H1 (cell line): ENCODE data around the gene CREBBP.

Experiments used
- EZH2 ChIP-seq: fragments of 200-600 bp; sonication (generic); IDR thresholded peaks from 2 replicates; pipeline ENCODE4 v1.7.1; 2012; ENCODE audit warnings: low read depth, mild to moderate bottlenecking, moderate library complexity, low read length, inconsistent platforms; ENCODE audit not compliant: severe bottlenecking
- FOSL1 ChIP-seq: IDR thresholded peaks from 2 replicates; pipeline ENCODE4 v1.6.1; 2011; ENCODE audit warnings: mild to moderate bottlenecking, low read depth, low read length, moderate library complexity; ENCODE audit not compliant: insufficient read depth
- GTF2F1 ChIP-seq: IDR thresholded peaks from 2 replicates; pipeline ENCODE4 v1.6.1; 2012; ENCODE audit warnings: low read depth, low read length, improper control_type of control experiment, borderline replicate concordance
- JUN ChIP-seq: IDR thresholded peaks from 2 replicates; pipeline ENCODE4 v1.6.1; 2011; ENCODE audit warnings: low read depth, mild to moderate bottlenecking, improper control_type of control experiment, low read length
- KDM5A ChIP-seq: fragments of 200-600 bp; IDR thresholded peaks from 2 replicates; pipeline ENCODE4 v1.7.1; 2012; ENCODE audit warnings: mild to moderate bottlenecking, low read length, inconsistent platforms, mixed read lengths
- MAFK ChIP-seq: IDR thresholded peaks from 2 replicates; pipeline ENCODE4 v1.6.1; 2012; ENCODE audit warnings: low read depth, mild to moderate bottlenecking, improper control_type of control experiment, low read length
- POLR2AphosphoS5 ChIP-seq: IDR thresholded peaks from 2 replicates; pipeline ENCODE4 v1.6.1; 2011; ENCODE audit warnings: low read depth, low read length
- SIX5 ChIP-seq: IDR thresholded peaks from 2 replicates; pipeline ENCODE4 v1.6.1; 2011; ENCODE audit warnings: mild to moderate bottlenecking, low read depth, low read length
- TF ChIP-seq, protein P1 (sequence below), 3 experiments: IDR thresholded peaks; 1 replicate in 2 of 3; 2 replicates in 1 of 3; pipeline versions ENCODE4 v1.5.1 to v1.6.1; 2011; ENCODE audit warnings: low read length in 3 of 3, mild to moderate bottlenecking in 3 of 3, inconsistent platforms in 2 of 3, low read depth in 1 of 3, moderate library complexity in 1 of 3; ENCODE audit not compliant: insufficient read depth in 1 of 3; ENCODE audit errors: control extremely low read depth in 1 of 3

DNA sequence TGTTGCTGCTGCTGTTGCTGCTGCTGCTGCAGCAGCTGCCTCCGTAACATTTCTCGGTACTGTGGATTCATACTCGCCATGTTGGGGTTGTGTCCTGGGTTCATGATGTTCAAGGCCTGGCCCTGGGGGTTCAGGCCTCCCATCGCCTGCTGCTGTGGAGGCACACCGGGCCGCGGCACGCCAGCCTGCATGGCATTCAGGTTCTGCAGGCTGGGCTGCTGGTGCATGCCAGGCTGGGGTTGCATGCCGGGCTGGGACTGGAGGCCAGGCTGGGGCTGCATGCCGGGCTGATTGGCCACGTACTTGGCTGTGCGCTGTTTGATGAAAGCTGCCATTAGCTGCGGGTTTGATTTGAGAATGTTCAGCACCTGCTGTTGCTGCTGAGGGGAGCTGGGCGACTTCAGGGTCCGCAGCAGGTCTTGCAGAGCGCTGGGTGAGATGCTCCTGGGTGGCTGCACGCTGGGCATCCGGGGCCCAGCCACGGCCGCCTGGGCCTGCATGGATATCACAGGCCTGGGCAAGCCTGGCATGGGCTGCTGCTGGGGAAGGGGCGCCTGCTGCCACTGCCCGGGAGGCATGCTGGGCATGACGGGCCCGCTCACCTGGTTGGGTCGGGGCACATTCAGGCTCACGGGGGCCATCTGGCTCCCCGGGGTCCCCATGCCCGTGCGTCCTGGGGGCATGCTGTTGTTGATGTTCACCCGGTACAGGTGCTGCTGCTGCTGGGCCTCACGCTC lies 151.9 kb downstream of the CREBBP start:
- TF ChIP-seq, protein P1, sequence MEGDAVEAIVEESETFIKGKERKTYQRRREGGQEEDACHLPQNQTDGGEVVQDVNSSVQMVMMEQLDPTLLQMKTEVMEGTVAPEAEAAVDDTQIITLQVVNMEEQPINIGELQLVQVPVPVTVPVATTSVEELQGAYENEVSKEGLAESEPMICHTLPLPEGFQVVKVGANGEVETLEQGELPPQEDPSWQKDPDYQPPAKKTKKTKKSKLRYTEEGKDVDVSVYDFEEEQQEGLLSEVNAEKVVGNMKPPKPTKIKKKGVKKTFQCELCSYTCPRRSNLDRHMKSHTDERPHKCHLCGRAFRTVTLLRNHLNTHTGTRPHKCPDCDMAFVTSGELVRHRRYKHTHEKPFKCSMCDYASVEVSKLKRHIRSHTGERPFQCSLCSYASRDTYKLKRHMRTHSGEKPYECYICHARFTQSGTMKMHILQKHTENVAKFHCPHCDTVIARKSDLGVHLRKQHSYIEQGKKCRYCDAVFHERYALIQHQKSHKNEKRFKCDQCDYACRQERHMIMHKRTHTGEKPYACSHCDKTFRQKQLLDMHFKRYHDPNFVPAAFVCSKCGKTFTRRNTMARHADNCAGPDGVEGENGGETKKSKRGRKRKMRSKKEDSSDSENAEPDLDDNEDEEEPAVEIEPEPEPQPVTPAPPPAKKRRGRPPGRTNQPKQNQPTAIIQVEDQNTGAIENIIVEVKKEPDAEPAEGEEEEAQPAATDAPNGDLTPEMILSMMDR (IDR thresholded peaks at IDR 0.05; ENCODE audit: control extremely low read depth in 1 of 3, insufficient read depth in 1 of 3, low read depth in 1 of 3, low read length in 3 of 3) = no peak
- TF ChIP-seq JUN = no peak
- no peak for TF ChIP-seq KDM5A
- no peak for TF ChIP-seq SIX5
- TF ChIP-seq POLR2AphosphoS5 = no peak
- TF ChIP-seq GTF2F1 = no peak
- TF ChIP-seq FOSL1 = no peak
- no peak for TF ChIP-seq MAFK
- no peak for TF ChIP-seq EZH2
